K562 (cell line): ENCODE measurements around the gene SART3. TPM values are rescaled to one million over a fixed set of nuclear protein-coding genes. Genes with fewer than 3 reads are reported as not detected.

ENCODE experiments used
- ATAC-seq: fragments of 200-7000 bp; cut with Tn5 transposase; 3 replicates; pipeline ENCODE4 v1.9.1; 2020; ENCODE audit warnings: moderate library complexity
- BruUV-seq: library from RNA; stranded (reverse); fragments of 400-500 nt; replicated peaks from 2 replicates; lab custom pipeline; 2021; lab: Mats Ljungman, UMichigan
- CTCF ChIA-PET: fragments of 300-600 bp; formaldehyde crosslinking; extraction: SDS; loops from one replicate; lab custom pipeline; 2021; ENCODE audit warnings: low intra/inter-chr PET ratio; lab: Yijun Ruan, JAX
- POLR2A ChIA-PET: fragments of 300-600, 350-650 bp; sonication (Branson Sonifier 250); formaldehyde crosslinking; extraction: SDS; loops from one replicate; lab custom pipeline; 2021; ENCODE audit warnings: antibody characterized with exemption, inconsistent platforms; lab: Yijun Ruan, JAX
- DNase-seq, 4 experiments: peaks; one replicate each; pipeline versions ENCODE4 v3.0.0 to v3.0.0-alpha.2; 2011 to 2018; ENCODE audit warnings: low spot score in 3 of 4, mixed read lengths in 3 of 4; ENCODE audit errors: extremely low read depth in 1 of 4
- FAIRE-seq: peaks from 2 replicates; lab custom pipeline; 2011; peaks lifted over from hg19 to GRCh38; lab: Jason Lieb, UNC
- H2AFZ ChIP-seq: 2 replicates; pipeline ENCODE4 v1.6.0; 2011; ENCODE audit warnings: low read depth, low read length, control low read depth, inconsistent platforms
- H3K27ac ChIP-seq: fragments of 200-600 bp; 3 replicates; pipeline ENCODE4 v1.8.0; 2011; ENCODE audit warnings: low read depth, mild to moderate bottlenecking, control low read depth, inconsistent platforms, low read length, moderate library complexity, mixed read lengths; ENCODE audit errors: extremely low read depth
- H3K27me3 ChIP-seq, 2 experiments: fragments of 300-600 bp in 1 of 2; 2 replicates in 1 of 2; 3 replicates in 1 of 2; pipeline versions ENCODE4 v1.6.0 to v1.8.0; 2011; ENCODE audit warnings: inconsistent platforms in 2 of 2, low read length in 2 of 2, mild to moderate bottlenecking in 1 of 2, mixed read lengths in 1 of 2, moderate library complexity in 1 of 2; ENCODE audit not compliant: control insufficient read depth in 2 of 2, insufficient read depth in 2 of 2
- H3K36me3 ChIP-seq: fragments of 300-600 bp; 3 replicates; pipeline ENCODE4 v1.8.0; 2011; ENCODE audit warnings: mild to moderate bottlenecking, low read length, inconsistent platforms; ENCODE audit not compliant: control insufficient read depth, insufficient read depth
- H3K4me1 ChIP-seq, 2 experiments: fragments of 200-600 bp in 1 of 2; replicated peaks in 1 of 2; 2 replicates in 1 of 2; 3 replicates in 1 of 2; pipeline versions ENCODE4 v1.5.1 to v1.8.0; 2011; ENCODE audit warnings: inconsistent platforms in 2 of 2, low read length in 2 of 2, mild to moderate bottlenecking in 1 of 2, mixed read lengths in 1 of 2, moderate library complexity in 1 of 2; ENCODE audit not compliant: control insufficient read depth in 2 of 2, insufficient read depth in 2 of 2
- H3K4me2 ChIP-seq: 2 replicates; pipeline ENCODE4 v1.6.1; 2011; ENCODE audit warnings: low read length, control low read depth, inconsistent platforms, mixed read lengths; ENCODE audit not compliant: insufficient read depth
- H3K4me3 ChIP-seq: fragments of 200-600 bp; sonication (generic), shearing (Covaris generic); 2 replicates; pipeline ENCODE4 v1.5.1; 2016; ENCODE audit warnings: control low read depth, inconsistent platforms
- H3K79me2 ChIP-seq: fragments of 200-600 bp; 3 replicates; pipeline ENCODE4 v1.8.0; 2011; ENCODE audit warnings: low read length, inconsistent platforms; ENCODE audit not compliant: control insufficient read depth, insufficient read depth
- H3K9ac ChIP-seq, 2 experiments: 2 replicates each; pipeline versions ENCODE4 v1.6.0 to v1.6.1; 2011; ENCODE audit warnings: low read depth in 2 of 2, low read length in 2 of 2, control low read depth in 1 of 2, inconsistent platforms in 1 of 2, mild to moderate bottlenecking in 1 of 2, mixed read lengths in 1 of 2; ENCODE audit not compliant: insufficient read depth in 1 of 2
- H3K9me1 ChIP-seq: one replicate; pipeline ENCODE4 v1.6.0; 2011; ENCODE audit warnings: inconsistent platforms, mild to moderate bottlenecking, low read length, moderate library complexity; ENCODE audit not compliant: control insufficient read depth, insufficient read depth
- H3K9me3 ChIP-seq: replicated peaks from 2 replicates; pipeline ENCODE4 v1.5.1; 2011; ENCODE audit warnings: low read depth, low read length, inconsistent platforms; ENCODE audit not compliant: control insufficient read depth, insufficient read depth
- H4K20me1 ChIP-seq: replicated peaks from 2 replicates; pipeline ENCODE4 v1.6.1; 2011; ENCODE audit warnings: low read length, inconsistent platforms, mixed read lengths; ENCODE audit not compliant: control insufficient read depth, insufficient read depth
- CBX3 ChIP-seq, 2 experiments: IDR thresholded peaks; 1 replicate in 1 of 2; 2 replicates in 1 of 2; pipeline ENCODE4 v1.6.1; 2012; ENCODE audit warnings: inconsistent platforms in 2 of 2, low read length in 2 of 2, borderline replicate concordance in 1 of 2, control low read depth in 1 of 2
- CEBPG ChIP-seq, 3 experiments: fragments of 200-800 bp in 1 of 3; sonication (Bioruptor generic) in 1 of 3; sonication (generic) in 1 of 3; formaldehyde crosslinking in 1 of 3; IDR thresholded peaks in 2 of 3; conservative IDR thresholded peaks in 1 of 3; 2 replicates each; pipeline versions ENCODE4 v1.6.1 to v1.8.0; 2016 to 2022; ENCODE audit warnings: missing compliant biosample characterization in 2 of 3, missing genetic modification characterization in 2 of 3, mild to moderate bottlenecking in 1 of 3, missing genetic modification reagents in 1 of 3
- CXXC5 ChIP-seq: fragments of 250-450 bp; sonication (Bioruptor Pico); IDR thresholded peaks from 2 replicates; pipeline ENCODE4 v1.8.0; 2022; ENCODE audit warnings: inconsistent platforms, mild to moderate bottlenecking, moderate library complexity
- EGR1 ChIP-seq: fragments of 450-650 bp; conservative IDR thresholded peaks from 2 replicates; pipeline ENCODE4 v1.6.1; 2017; ENCODE audit warnings: mild to moderate bottlenecking
- ETV1 ChIP-seq: fragments of 450-650 bp; conservative IDR thresholded peaks from 2 replicates; pipeline ENCODE4 v1.6.1; 2016; ENCODE audit warnings: missing genetic modification characterization, control low read depth, low read depth, missing compliant biosample characterization
- HES1 ChIP-seq: fragments of 450-650 bp; IDR thresholded peaks from 2 replicates; pipeline ENCODE4 v1.6.1; 2016; ENCODE audit warnings: low read depth, mild to moderate bottlenecking, moderate library complexity
- L3MBTL2 ChIP-seq: fragments of 450-650 bp; IDR thresholded peaks from 2 replicates; pipeline ENCODE4 v1.6.1; 2016; ENCODE audit warnings: mild to moderate bottlenecking, moderate library complexity
- MCM2 ChIP-seq: fragments of 450-650 bp; IDR thresholded peaks from 2 replicates; pipeline ENCODE4 v1.6.1; 2017; ENCODE audit warnings: low read depth, mild to moderate bottlenecking
- NEUROD1 ChIP-seq: fragments of 150-350 bp; IDR thresholded peaks from 2 replicates; pipeline ENCODE4 v1.6.1; 2014; ENCODE audit warnings: borderline replicate concordance, low read length, low read depth; ENCODE audit not compliant: partially characterized antibody
- ZHX1 ChIP-seq: fragments of 150-350 bp; conservative IDR thresholded peaks from 2 replicates; pipeline ENCODE4 v1.6.1; 2014; ENCODE audit warnings: low read length
- ZNF324 ChIP-seq: fragments of 250-450 bp; sonication (Bioruptor Pico); IDR thresholded peaks from 2 replicates; pipeline ENCODE4 v1.4.0; 2020; ENCODE audit warnings: mild to moderate bottlenecking
- WGBS: fragments of 100-300 bp; shearing (Covaris generic); methylation state at CpG from one replicate; pipeline ENCODE4 v1.1.6; 2016; ENCODE audit warnings: low coverage, mixed read lengths; ENCODE audit not compliant: insufficient coverage; ENCODE audit errors: missing lambda C conversion rate; 5-methylcytosine and 5-hydroxymethylcytosine counted together
- in situ Hi-C: fragments of 300-500 bp; cut with MboI; formaldehyde crosslinking; loops from 4 replicates; pipeline ENCODE4 v1.15.0; 2018; ENCODE audit warnings: inconsistent platforms, mixed read lengths
- intact Hi-C: fragments of 100-400 bp; cut with micrococcal nuclease; formaldehyde crosslinking; loops from 2 replicates; pipeline ENCODE4 v1.14.2; 2022
- polyA plus RNA-seq, 8 experiments: library from polyadenylated mRNA; depleted of rRNA in 4 of 8; stranded (reverse) in 5 of 8; unstranded in 3 of 8; fragments of >200 nt; fragmentation: Nextera tagmentation in 2 of 8; fragmentation: Illumina TruSeq in 1 of 8; extraction: Ambion mirVana in 2 of 8; extraction: Trizol in 1 of 8; gene quantifications; 2 replicates each; pipeline versions ENCODE4 v1.2.1 to v1.2.3, GENCODE V29; 2011 to 2014; ENCODE audit warnings: inconsistent platforms in 1 of 8, missing spikeins in 1 of 8
- total RNA-seq, 7 experiments: library from RNA; depleted of rRNA in 6 of 7; stranded (reverse); fragments of >200 nt in 6 of 7; fragmentation: Illumina TruSeq in 2 of 7; extraction: Trizol in 2 of 7; gene quantifications; 2 replicates each; pipeline versions ENCODE4 v1.2.1 to v1.2.3, GENCODE V29; 2011 to 2021; ENCODE audit warnings: low replicate concordance in 1 of 7

The SART3 gene
- total and polyA plus RNA-seq, 9 of the 15 experiments (the other 6 are each of a cell fraction or from before 2014, with no cell fraction given): 8.9 to 167 (median 56.7) TPM

GRCh38 chr12:108563136-108563803 lies 2.3 kb upstream of the SART3 start:
- H3K27ac ChIP-seq: peak overlapping the region; percentile 85
- peak; percentile 76 for ATAC-seq
- H3K4me2 ChIP-seq: peak overlapping the region; percentile 98
- in situ Hi-C loops (loop anchor here (5.0 kb wide), 2 partner anchors 239 to 529 kb away; partner anchors contain the start of gene ALKBH2), intact Hi-C loops (loop anchor here (1.0 to 5.0 kb wide), 7 partner anchors 55 to 530 kb away; partner anchors contain the start of genes ALKBH2, CORO1C and SSH1)
- H4K20me1 ChIP-seq: peaks cover 6% of the 10 kb centered on the region; the same call in 1 of the 2 replicates
- BruUV-seq: TSS peak; percentile 47
- H3K9me3 ChIP-seq: no peaks in the 10 kb centered on the region
- peak overlapping the region; percentile 90 to 96 for H3K9ac ChIP-seq
- H3K79me2 ChIP-seq: peaks cover 56% of the 10 kb centered on the region
- no peaks in the 10 kb centered on the region for H3K9me1 ChIP-seq
- H3K4me1 ChIP-seq: peaks cover 8 to 24% of the 10 kb centered on the region in 2 experiments
- peaks cover 53% of the 10 kb centered on the region for H3K36me3 ChIP-seq
- H3K27me3 ChIP-seq: no peaks in the 10 kb centered on the region
- FAIRE-seq: peak; percentile 94
- POLR2A ChIA-PET: interaction anchor here (0.7 to 1.2 kb wide), 2 partner anchors 14 to 28 kb away, joined by 4 read pairs; no protein-coding TSS in a partner anchor
- peak overlapping the region; percentile 93 for H3K4me3 ChIP-seq
- peak; percentile 75 to 93 (median 84) for DNase-seq
- CTCF ChIA-PET: interaction anchor here (0.6 to 3.1 kb wide), 5 partner anchors 55 to 530 kb away, joined by 3 to 30 read pairs (median 5); partner anchors contain the start of genes ALKBH2 and SELPLG
- 0% methylated on average over 14 of the region's 14 CpGs for WGBS
- H2AFZ ChIP-seq: peak overlapping the region; percentile 92
- TF ChIP-seq NEUROD1 (peak; percentile 53), CEBPG (CRISPR knock-in tag; IDR thresholded peaks at IDR 0.05) (peak; percentile 94), CEBPG (tag; conservative IDR thresholded peaks at IDR 0.05 in 1 of 2, IDR thresholded peaks at IDR 0.05 in 1 of 2) (peak; percentile 36 to 84; a peak in 3 of 4 replicates), ZHX1 (0 out of 2 replicates have a peak, but pooled peaks have one; percentile 47), CXXC5 (CRISPR knock-in tag) (peak; percentile 16; the same call in 1 of the 2 replicates), L3MBTL2 (peak; percentile 22; the same call in 1 of the 2 replicates), EGR1 (peak; percentile 60), MCM2 (no peak), ZNF324 (CRISPR knock-in tag) (no peak), CBX3 (IDR thresholded peaks at IDR 0.05; ENCODE audit: borderline replicate concordance in 1 of 2, low read length in 2 of 2) (0 out of 3 replicates have a peak, but pooled peaks of 1 of the 2 experiments have one; percentile 31), HES1 (no peak), ETV1 (tag) (no peak)
